Measurements from ENCODE around the gene TEF.

- no peak for TF ChIP-seq CTCF (IDR thresholded peaks at IDR 0.05)
- no peak for TF ChIP-seq POLR2A (IDR thresholded peaks at IDR 0.05)
Measured at GRCh38 chr22:41435560-41435959, 53.8 kb downstream of the TEF start.

All from testis (tissue), 2 donors.